HG02943 (cell line): ENCODE data around the gene NOM1.

ENCODE experiments used
- ATAC-seq: cut with Tn5 transposase; IDR thresholded peaks from one replicate; pipeline ENCODE4 v1.9.1; 2021; ENCODE audit warnings: mild to moderate bottlenecking, low read depth, moderate library complexity; ENCODE audit not compliant: unreplicated experiment

Gene NOM1

DNA sequence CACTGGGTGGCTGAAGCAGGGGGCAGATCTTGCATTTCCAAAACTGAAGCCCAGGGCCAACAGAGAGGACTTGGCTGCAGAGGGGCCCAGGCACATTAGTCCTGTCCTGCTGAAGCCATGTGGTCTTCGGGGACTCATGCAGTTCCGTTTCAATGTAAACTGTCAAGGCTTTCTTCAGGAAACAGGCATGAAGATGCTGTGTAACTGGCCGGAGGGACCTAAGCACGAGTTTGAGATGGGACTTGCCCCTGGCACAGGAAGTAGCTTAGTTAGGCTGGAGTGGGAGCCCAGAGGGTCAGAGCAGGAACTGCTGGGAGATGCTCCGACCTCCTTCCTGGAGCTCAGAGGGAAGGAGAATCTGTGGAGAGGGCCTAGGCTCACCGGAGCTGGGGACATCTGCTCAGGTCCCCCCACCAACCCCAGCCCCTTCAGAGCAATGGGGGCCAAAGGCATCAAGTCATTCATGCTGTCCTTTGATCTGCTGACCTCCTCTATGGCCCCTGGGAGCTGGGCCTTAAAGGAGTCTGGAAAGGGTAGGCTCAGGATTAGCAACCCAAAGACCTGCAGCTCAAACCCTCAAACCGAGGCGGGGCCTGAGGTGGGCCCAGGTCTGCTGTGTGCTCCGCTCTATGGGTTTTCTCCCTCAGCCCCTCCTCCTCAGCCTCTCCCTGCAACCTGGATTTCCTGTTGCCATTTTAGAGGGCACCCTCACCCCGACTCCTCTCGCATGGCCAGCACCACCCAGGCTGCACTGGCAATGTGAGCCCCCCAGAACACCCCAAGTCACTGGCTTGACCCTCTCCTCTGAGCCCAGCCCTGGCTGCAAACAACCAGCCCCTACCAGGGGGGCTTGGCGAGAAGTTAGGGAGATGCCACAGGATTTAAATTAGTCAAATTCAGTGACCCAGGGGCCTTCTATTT lies 65.4 kb downstream of the NOM1 start:
- ATAC-seq: no peak

DNA sequence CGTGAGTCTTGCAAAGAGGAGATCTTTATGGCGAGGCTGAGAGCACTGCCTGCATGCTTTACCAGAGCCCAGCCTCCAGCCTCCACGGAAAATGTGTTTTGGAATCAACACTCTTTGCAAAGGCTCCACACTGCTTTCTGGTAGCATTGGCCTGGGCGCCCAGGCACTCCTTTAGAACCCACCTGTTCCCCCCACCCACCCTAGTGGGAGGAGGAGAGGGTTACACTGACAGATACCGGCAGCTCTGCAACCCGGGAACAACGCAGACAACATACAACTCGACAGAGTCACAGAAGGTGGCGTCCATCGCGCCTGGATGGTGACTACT lies 66.5 kb downstream of the NOM1 start:
- ATAC-seq: no peak

DNA sequence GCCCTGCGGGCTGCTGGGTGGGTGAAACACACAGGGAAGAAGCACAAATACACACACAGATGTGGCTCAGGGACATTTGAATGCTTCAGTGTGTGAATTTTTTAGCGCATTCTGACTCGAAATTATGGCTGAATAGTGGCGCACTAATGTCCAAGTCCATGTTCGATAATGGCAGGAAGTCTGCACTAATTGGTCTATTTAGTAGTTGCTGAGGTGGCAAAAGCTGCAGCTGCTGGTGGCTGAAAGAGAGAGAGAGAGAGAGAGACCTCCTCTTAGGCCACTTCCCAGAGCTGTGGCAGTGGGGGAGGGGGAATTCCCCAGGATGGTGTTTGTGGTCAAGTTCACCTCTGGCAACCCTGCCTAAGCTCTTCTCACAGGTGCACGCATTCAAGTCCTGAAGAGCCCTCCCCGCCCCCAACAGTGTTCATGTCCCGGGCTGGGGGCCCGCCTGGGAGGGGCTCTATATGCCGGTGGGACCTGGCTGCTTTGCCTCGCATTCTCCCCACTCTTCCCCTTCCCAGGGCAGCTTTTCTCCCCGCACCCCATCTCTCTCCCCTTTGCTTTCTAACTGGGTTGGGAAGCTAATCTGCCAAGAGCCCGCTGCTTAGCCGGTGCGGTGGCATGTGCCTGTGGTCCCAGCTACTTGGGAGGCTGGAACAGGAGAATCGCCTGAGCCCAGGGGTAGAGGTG lies 67.0 kb downstream of the NOM1 start:
- peak; percentile 62 for ATAC-seq

DNA sequence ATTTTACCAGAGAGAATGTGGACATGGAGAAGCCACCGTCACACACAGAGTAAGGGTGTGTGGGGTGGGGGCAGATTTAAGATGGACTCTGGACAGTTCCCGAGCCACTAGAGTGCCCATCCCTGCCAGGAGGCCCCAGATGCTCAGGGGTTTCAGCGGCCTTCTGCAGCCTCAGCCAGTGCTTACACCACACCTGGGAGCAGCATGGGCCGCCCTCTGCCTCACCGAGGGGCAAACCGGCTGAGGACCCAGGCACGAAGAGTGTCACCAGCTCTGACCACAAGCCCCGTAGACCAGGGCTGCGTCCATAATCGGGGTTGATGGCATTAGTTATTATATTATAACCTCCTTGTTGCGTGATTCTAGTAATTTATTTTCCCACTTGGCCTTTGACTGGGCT lies 67.6 kb downstream of the NOM1 start:
- no peak for ATAC-seq

DNA sequence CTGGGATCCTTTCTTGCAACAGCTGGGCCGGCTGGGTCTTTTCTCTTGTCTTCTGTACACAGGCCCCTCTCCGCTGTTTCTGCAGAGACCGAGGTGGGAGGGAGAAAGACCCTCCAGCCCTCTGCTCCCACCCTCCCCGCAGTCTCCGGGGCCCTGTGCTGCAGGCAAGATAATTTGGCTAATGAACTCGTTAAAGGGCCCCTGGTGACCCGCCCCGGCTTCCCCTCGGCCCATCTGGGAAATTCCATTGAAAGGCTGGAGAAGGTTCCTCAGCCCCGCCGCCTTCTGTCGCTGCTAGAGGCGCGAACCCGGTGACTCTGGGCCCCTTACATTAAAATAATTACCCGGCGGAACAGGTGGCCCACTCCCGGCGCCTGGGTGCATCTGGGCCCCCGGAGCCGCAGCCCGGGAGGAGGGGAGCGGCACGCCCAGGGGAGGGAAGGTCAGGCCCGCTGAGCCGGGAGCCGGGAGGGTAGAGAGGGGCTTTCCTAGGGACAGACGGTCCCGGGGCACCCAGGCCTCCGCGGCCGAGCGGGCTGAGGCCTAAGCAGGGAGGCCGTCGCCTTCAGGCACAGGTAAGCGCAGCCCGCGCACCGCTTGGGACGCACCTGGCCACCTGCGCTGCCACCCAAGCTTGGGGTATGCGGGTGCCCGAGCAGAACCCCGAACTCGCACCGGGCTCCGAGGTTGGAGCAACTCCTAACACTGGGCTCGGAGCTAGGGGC lies 68.3 kb downstream of the NOM1 start:
- no peak for ATAC-seq

DNA sequence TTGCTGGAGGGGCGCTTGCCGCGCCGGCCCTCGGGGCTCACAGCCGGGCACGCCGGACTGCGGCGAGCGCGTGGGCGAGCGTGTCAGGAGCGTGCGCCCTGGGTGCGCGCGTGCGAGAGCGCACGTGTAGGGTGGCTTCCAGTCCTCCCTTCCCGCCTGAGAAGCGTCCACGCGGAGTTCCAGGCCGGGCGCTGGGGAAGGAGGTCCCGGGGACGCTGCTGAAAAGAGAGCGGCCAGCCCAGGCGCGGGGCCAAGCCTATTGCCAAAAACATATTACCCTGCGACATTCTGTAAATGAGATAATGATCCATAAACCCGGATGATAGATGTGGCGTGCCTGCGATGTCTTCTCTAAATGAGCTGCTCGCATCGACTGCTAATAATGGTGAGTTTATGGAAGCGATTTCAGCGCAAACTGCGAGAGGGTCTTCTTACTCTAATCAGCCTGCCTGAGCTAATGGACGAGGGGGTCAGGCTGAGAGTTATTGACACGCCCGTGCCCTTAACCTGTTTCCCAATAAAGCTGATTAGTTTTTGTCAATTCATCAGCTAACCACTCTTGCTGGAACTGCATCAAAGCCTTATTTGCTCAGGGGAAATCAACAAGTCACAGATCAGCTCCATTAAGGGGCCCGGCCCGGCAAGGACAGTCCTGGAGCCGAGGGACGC lies 69.0 kb downstream of the NOM1 start:
- ATAC-seq: no peak

DNA sequence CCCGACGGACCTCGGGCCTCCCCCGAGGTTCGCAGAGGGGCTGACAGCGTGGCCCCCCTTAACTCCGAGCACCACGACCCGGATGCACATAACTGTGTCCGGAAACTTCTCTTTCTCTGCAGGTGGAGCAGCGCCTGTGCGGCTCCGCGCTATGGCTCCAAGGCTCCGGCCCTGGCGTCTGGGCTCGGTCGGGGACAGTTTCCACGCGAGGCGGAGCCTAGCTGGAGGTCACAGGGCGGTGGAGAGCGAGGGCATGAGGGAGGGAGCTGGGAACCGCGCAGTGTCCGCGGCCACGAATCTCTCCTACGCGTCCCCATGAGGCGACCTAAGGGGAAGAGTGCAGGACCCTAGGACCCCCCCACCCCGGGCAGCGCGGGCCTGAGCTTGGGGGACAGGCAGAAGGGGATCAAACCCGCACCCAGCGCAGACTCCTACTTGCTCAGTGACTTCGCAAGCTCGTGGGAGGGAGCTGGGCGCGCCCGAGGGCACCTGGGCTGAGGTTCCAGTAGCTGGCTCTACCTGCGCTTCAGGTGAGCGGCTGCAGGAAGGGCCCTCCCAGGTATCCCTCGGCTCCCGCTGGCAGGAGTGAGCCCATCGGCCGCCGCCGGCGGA lies 69.6 kb downstream of the NOM1 start:
- no peak for ATAC-seq

DNA sequence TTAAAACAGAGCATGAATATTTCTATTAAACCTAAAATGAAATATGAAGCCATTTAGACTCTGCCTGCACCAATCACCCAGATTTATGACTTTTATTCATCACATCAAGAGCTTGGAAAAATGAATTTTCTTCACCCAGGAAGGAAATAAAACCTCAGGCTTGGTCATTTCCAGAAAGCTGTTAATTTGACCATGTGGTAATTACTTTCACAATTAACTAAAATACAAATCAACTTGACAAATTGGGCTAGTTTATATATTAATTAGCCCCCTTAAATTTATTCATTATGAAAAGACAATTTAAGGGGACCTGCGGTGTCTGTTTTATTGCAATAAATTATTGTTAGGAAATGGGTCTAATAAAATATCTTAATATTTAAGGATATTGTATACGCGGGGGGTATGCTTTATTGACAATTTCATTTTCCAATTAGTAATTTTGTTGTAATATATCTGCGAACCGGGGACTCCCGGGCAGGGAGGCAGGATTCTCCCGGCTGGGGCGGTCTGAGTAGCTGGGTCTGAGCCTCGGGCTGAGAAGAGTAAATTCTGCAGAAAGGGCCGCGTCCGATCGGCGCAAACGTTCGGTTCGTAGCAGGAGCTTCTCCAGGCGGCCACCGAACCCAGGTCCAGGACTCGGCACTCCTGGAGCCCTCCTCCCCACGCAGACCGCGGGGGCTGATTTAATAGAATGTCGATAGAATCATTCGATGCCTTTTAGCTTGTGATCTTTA lies 70.4 kb downstream of the NOM1 start:
- ATAC-seq: no peak

DNA sequence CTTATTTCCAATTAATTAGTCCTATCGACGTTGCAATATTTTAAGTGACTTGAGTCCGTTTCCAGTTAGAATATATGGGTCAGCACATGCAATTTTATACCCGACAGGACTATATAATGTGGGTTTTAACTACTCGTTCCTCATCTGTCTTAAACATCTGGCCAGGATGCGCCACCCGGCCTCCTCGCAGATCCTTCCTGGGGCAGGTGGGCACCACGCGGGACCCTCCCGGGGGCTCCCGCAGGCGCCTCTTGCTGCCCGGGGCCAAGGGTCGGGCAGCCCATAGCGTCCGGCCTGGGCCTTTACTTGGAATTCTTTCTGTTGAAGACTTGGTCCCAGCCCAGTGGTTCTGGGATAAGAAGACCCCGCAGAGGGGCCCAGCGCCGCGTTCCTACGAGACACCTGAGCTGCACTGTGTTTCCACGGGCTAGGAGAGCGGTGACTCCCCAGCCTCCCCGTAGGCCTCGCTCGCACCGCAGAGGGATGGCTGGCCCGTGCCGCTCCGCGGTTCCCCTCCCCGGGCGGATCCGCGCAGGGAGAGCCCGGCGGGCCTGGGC lies 71.1 kb downstream of the NOM1 start:
- ATAC-seq: no peak

DNA sequence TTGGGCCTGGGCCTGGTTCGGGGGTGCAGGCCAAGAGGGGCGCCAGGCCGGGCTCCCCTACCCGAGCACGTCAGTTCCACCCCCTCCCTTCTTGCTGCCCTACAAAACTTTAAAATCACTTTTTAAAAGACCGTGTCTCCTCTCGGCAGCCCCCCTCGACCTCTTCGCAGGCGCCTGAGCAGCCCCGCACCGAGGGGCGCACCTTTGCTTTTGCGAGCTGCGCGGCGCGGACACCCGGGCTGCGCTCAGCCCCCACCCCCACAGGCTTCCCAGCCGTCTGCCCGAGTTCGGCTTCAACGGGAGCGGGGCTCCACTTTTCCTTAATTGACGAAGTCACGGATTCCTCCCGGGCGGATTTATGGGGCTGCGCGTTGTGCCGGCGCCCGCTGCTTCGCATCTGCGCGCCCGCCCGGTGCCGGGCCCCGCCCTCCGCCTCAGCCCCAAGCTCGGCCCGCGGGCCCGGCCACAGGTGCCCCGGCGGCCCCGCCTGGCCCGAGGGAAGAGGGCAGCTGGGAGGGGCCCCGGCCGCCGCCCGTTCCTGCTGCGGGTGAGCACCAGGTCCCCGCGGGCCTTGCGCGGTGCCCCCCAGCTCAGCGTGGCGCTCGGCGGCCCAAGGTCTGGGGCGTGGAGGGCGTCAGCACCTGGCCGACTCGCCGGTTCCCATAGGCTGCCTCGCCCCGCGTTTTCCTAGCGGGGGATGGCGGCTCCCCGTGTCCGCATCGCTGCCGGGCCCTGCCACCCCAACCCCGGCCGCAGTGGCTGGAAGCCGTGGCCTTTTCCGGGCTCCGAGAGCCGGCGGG lies 71.8 kb downstream of the NOM1 start:
- no peak for ATAC-seq

DNA sequence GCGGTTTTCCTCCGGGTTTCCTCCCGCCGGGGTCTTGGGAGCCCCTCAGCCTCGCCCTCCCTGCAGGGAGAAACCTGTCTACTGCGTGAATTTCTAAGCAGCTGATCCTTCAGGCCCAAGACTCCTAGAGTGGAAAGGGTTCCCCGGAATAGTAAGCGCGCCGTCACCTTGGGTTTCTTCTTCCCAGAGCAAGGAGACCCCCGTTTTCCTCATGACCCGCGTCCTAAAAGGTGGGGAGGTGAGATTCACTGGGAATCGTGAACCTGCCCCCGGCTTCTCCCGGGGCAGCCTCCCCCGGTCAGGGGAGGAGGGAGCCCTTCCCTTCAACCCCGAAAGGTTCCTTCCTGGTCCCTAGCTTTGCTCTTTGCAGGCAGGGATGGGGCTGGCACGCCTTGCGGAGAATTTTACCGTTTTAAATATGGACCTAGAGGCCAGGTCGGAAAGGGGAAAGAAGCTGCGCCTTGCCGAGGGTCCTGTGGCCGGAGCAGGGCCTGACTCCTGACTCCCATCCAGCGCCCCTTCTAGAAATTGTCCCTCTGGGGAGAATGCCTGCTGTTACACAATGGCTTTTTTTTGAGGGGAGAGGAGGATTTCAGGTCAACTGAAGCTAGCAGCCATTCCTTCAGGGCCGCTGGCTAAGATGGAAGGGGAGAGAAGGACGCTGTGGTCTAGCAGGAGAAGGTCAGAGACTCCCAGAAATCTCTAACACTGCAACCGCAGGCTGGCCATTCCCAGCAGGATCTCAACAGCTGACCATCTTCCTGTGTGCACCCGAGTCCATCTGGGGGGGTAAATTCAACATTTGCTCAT lies 72.6 kb downstream of the NOM1 start:
- ATAC-seq: no peak
